HCT116 (cell line): Measurements from ENCODE around the gene ARRDC1. TPM values are rescaled to one million over a fixed set of nuclear protein-coding genes. Genes with fewer than 3 reads are reported as not detected.

Experiments used
- ATAC-seq: fragments of 200-7000 bp; cut with Tn5 transposase; 2 replicates; pipeline ENCODE4 v1.9.1; 2020; ENCODE audit warnings: mild to moderate bottlenecking, moderate library complexity
- BruUV-seq: library from RNA; stranded (reverse); fragments of 400-500 nt; replicated peaks from 2 replicates; lab custom pipeline; 2021; lab: Mats Ljungman, UMichigan
- CTCF ChIA-PET: fragments of 300-600 bp; sonication (Branson Sonifier 250); formaldehyde crosslinking; loops from one replicate; lab custom pipeline; 2021; ENCODE audit warnings: antibody characterized with exemption; lab: Charles Lee
- POLR2A ChIA-PET: fragments of 300-600, 350-600 bp; sonication (Branson Sonifier 250); formaldehyde crosslinking; loops from one replicate; lab custom pipeline; 2021; ENCODE audit warnings: antibody characterized with exemption; lab: Charles Lee
- RAD21 ChIA-PET, 2 experiments: fragments of 300-600 bp; sonication (Branson Sonifier 250); formaldehyde crosslinking; loops; one replicate each; lab custom pipeline; 2023; ENCODE audit warnings: low total read pairs in 2 of 2; ENCODE audit not compliant: uncharacterized antibody in 2 of 2, unreplicated experiment in 2 of 2, low non-redundant PET in 1 of 2; lab: Charles Lee
- DNase-seq: peaks from one replicate; pipeline ENCODE4 v3.0.0-alpha.2; 2010; ENCODE audit warnings: low read depth, low spot score
- H2AFZ ChIP-seq: fragments of 200-600 bp; shearing (Covaris generic), sonication (generic); 2 replicates; pipeline ENCODE4 v1.6.1; 2017; ENCODE audit warnings: low read depth, mixed run types, mixed read lengths, antibody characterized with exemption, low read length; ENCODE audit not compliant: poor library complexity, severe bottlenecking
- H3K27ac ChIP-seq: 2 replicates; pipeline ENCODE4 v1.5.1; 2012; ENCODE audit warnings: low read depth, low read length
- H3K27me3 ChIP-seq: fragments of 200-600 bp; sonication (generic); 2 replicates; pipeline ENCODE4 v1.6.1; 2016; ENCODE audit warnings: mixed run types, low read length, mixed read lengths; ENCODE audit not compliant: insufficient read depth
- H3K36me3 ChIP-seq, 2 experiments: fragments of 200-500 bp in 1 of 2; fragments of 200-600 bp in 1 of 2; sonication (Bioruptor generic) in 1 of 2; sonication (generic) in 1 of 2; 2 replicates each; pipeline versions ENCODE4 v1.5.1 to v1.6.1; 2014 to 2016; ENCODE audit warnings: low read length in 2 of 2, inconsistent platforms in 1 of 2, mixed read lengths in 1 of 2, mixed run types in 1 of 2; ENCODE audit not compliant: insufficient read depth in 2 of 2, control insufficient read depth in 1 of 2
- H3K4me1 ChIP-seq, 2 experiments: fragments of 200-600 bp in 1 of 2; sonication (generic) in 1 of 2; 2 replicates each; pipeline versions ENCODE4 v1.5.1 to v1.6.1; 2012 to 2017; ENCODE audit warnings: low read length in 2 of 2, inconsistent platforms in 1 of 2, mild to moderate bottlenecking in 1 of 2, mixed read lengths in 1 of 2, mixed run types in 1 of 2, moderate library complexity in 1 of 2; ENCODE audit not compliant: insufficient read depth in 2 of 2, control insufficient read depth in 1 of 2
- H3K4me2 ChIP-seq: fragments of 200-600 bp; sonication (generic); 2 replicates; pipeline ENCODE4 v1.6.1; 2017; ENCODE audit warnings: mixed run types, low read length, mixed read lengths
- H3K4me3 ChIP-seq, 2 experiments: fragments of 200-600 bp in 1 of 2; sonication (generic) in 1 of 2; replicated peaks in 1 of 2; 2 replicates each; pipeline ENCODE4 v1.5.1; 2011 to 2016; ENCODE audit warnings: low read length in 2 of 2, control low read depth in 1 of 2, low read depth in 1 of 2, mild to moderate bottlenecking in 1 of 2, mixed read lengths in 1 of 2, mixed run types in 1 of 2
- H3K79me2 ChIP-seq: fragments of 200-600 bp; sonication (generic); 2 replicates; pipeline ENCODE4 v1.6.1; 2017; ENCODE audit warnings: mild to moderate bottlenecking, mixed run types, low read length, moderate library complexity, mixed read lengths; ENCODE audit not compliant: insufficient read depth
- H3K9ac ChIP-seq: fragments of 200-600 bp; sonication (generic); 2 replicates; pipeline ENCODE4 v1.6.1; 2016; ENCODE audit warnings: low read length, mixed read lengths
- H3K9me2 ChIP-seq: fragments of 200-600 bp; sonication (generic), shearing (Covaris generic); 2 replicates; pipeline ENCODE4 v1.6.1; 2017; ENCODE audit warnings: mixed run types, mild to moderate bottlenecking, moderate library complexity; ENCODE audit not compliant: insufficient read depth
- H3K9me3 ChIP-seq, 2 experiments: fragments of 200-500 bp in 1 of 2; fragments of 200-600 bp in 1 of 2; sonication (Bioruptor generic) in 1 of 2; sonication (generic) in 1 of 2; 2 replicates each; pipeline ENCODE4 v1.6.1; 2014 to 2017; ENCODE audit warnings: low read length in 2 of 2, mixed read lengths in 2 of 2, inconsistent platforms in 1 of 2, low read depth in 1 of 2, mild to moderate bottlenecking in 1 of 2, mixed run types in 1 of 2, moderate library complexity in 1 of 2; ENCODE audit not compliant: control insufficient read depth in 1 of 2, insufficient read depth in 1 of 2
- H4K20me1 ChIP-seq: fragments of 200-600 bp; sonication (generic), shearing (Covaris generic); 2 replicates; pipeline ENCODE4 v1.6.1; 2017; ENCODE audit warnings: mixed run types, mild to moderate bottlenecking, moderate library complexity; ENCODE audit not compliant: insufficient read depth
- CBX3 ChIP-seq: IDR thresholded peaks from 2 replicates; pipeline ENCODE4 v1.6.1; 2012; ENCODE audit warnings: low read depth
- CEBPB ChIP-seq: IDR thresholded peaks from 2 replicates; pipeline ENCODE4 v1.6.1; 2012; ENCODE audit warnings: low read depth
- EGR1 ChIP-seq: IDR thresholded peaks from 2 replicates; pipeline ENCODE4 v1.6.1; 2012; ENCODE audit warnings: low read depth
- ELF1 ChIP-seq: IDR thresholded peaks from 2 replicates; pipeline ENCODE4 v1.6.1; 2012; ENCODE audit warnings: low read depth, borderline replicate concordance
- EZH2 ChIP-seq: fragments of 200-600 bp; sonication (generic); IDR thresholded peaks from 2 replicates; pipeline ENCODE4 v1.6.1; 2017; ENCODE audit warnings: antibody characterized with exemption, mixed run types
- EZH2phosphoT487 ChIP-seq: fragments of 200-600 bp; IDR thresholded peaks from 2 replicates; pipeline ENCODE4 v1.6.1; 2018; ENCODE audit warnings: antibody characterized with exemption, borderline replicate concordance
- FOSL1 ChIP-seq: IDR thresholded peaks from 2 replicates; pipeline ENCODE4 v1.6.1; 2012; ENCODE audit warnings: low read depth
- JUND ChIP-seq: IDR thresholded peaks from 2 replicates; pipeline ENCODE4 v1.6.1; 2012
- POLR2A ChIP-seq: IDR thresholded peaks from 2 replicates; pipeline ENCODE4 v1.7.0; 2011; ENCODE audit warnings: borderline replicate concordance; ENCODE audit not compliant: insufficient read depth, insufficient read length; ENCODE audit errors: extremely low read depth
- POLR2AphosphoS5 ChIP-seq: IDR thresholded peaks from 2 replicates; pipeline ENCODE4 v1.6.1; 2011; ENCODE audit warnings: mild to moderate bottlenecking, low read depth, low read length, moderate library complexity
- RAD21 ChIP-seq: IDR thresholded peaks from 2 replicates; pipeline ENCODE4 v1.6.1; 2012; ENCODE audit warnings: low read depth, mild to moderate bottlenecking
- SP1 ChIP-seq: IDR thresholded peaks from 2 replicates; pipeline ENCODE4 v1.6.1; 2012; ENCODE audit warnings: low read depth
- SRF ChIP-seq: IDR thresholded peaks from 2 replicates; pipeline ENCODE4 v1.6.1; 2012; ENCODE audit warnings: low read depth
- TCF7L2 ChIP-seq: IDR thresholded peaks from 2 replicates; pipeline ENCODE4 v1.7.0; 2011; ENCODE audit warnings: borderline replicate concordance, inconsistent platforms; ENCODE audit not compliant: insufficient read depth, insufficient read length; ENCODE audit errors: extremely low read depth
- YY1 ChIP-seq: IDR thresholded peaks from 2 replicates; pipeline ENCODE4 v1.6.1; 2011; ENCODE audit warnings: low read length, low read depth, moderate library complexity, mild to moderate bottlenecking; ENCODE audit not compliant: insufficient replicate concordance; ENCODE audit errors: extremely low read depth
- ZBTB33 ChIP-seq: IDR thresholded peaks from 2 replicates; pipeline ENCODE4 v1.6.1; 2011; ENCODE audit warnings: mild to moderate bottlenecking, low read length, moderate library complexity; ENCODE audit not compliant: insufficient replicate concordance; ENCODE audit errors: extremely low read depth
- ZFX ChIP-seq: fragments of 450-650 bp; IDR thresholded peaks from 2 replicates; pipeline ENCODE4 v1.6.1; 2017
- ZNF274 ChIP-seq: fragments of 200-500 bp; sonication (Bioruptor generic); IDR thresholded peaks from 2 replicates; pipeline ENCODE4 v1.6.1; 2014; ENCODE audit warnings: mild to moderate bottlenecking, low read depth, low read length, inconsistent platforms
- intact Hi-C: fragments of 100-400 bp; cut with micrococcal nuclease; formaldehyde crosslinking; loops from 2 replicates; pipeline ENCODE4 v1.10.0; 2022
- total RNA-seq: library from RNA; stranded (reverse); gene quantifications from one replicate; pipeline ENCODE4 v1.2.1, GENCODE V29; 2021; ENCODE audit not compliant: unreplicated experiment
- TF ChIP-seq, protein P1 (sequence below): IDR thresholded peaks from 2 replicates; pipeline ENCODE4 v1.6.1; 2012
- TF ChIP-seq, protein P2 (sequence below), 3 experiments: fragments of 200-600 bp in 1 of 3; sonication (generic) in 1 of 3; IDR thresholded peaks in 2 of 3; conservative IDR thresholded peaks in 1 of 3; 2 replicates each; pipeline ENCODE4 v1.5.1; 2012 to 2017; ENCODE audit warnings: low read depth in 2 of 3, low read length in 2 of 3, antibody characterized with exemption in 1 of 3, borderline replicate concordance in 1 of 3, control low read depth in 1 of 3, mild to moderate bottlenecking in 1 of 3, mixed read lengths in 1 of 3, mixed run types in 1 of 3, moderate library complexity in 1 of 3; ENCODE audit not compliant: insufficient read depth in 1 of 3

The ARRDC1 gene
- total RNA-seq, 1 experiment from 2014 or later = 82.8 TPM

GRCh38 chr9:137649553-137649952, 44.1 kb downstream of the ARRDC1 start:
- no peak overlapping the region for H3K9ac ChIP-seq
- TF ChIP-seq EZH2 (no peak), EGR1 (no peak), CEBPB (no peak), TCF7L2 (no peak), FOSL1 (no peak), JUND (no peak), ZBTB33 (no peak), SRF (no peak), RAD21 (no peak), POLR2AphosphoS5 (no peak), POLR2A (no peak), YY1 (no peak), EZH2phosphoT487 (no peak), CBX3 (no peak), ELF1 (no peak), SP1 (no peak), ZFX (no peak), ZNF274 (no peak)
- TF ChIP-seq, protein P1, sequence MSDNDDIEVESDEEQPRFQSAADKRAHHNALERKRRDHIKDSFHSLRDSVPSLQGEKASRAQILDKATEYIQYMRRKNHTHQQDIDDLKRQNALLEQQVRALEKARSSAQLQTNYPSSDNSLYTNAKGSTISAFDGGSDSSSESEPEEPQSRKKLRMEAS = no peak
- TF ChIP-seq, protein P2, sequence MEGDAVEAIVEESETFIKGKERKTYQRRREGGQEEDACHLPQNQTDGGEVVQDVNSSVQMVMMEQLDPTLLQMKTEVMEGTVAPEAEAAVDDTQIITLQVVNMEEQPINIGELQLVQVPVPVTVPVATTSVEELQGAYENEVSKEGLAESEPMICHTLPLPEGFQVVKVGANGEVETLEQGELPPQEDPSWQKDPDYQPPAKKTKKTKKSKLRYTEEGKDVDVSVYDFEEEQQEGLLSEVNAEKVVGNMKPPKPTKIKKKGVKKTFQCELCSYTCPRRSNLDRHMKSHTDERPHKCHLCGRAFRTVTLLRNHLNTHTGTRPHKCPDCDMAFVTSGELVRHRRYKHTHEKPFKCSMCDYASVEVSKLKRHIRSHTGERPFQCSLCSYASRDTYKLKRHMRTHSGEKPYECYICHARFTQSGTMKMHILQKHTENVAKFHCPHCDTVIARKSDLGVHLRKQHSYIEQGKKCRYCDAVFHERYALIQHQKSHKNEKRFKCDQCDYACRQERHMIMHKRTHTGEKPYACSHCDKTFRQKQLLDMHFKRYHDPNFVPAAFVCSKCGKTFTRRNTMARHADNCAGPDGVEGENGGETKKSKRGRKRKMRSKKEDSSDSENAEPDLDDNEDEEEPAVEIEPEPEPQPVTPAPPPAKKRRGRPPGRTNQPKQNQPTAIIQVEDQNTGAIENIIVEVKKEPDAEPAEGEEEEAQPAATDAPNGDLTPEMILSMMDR (IDR thresholded peaks at IDR 0.05 in 2 of 3, conservative IDR thresholded peaks at IDR 0.05 in 1 of 3; ENCODE audit: borderline replicate concordance in 1 of 3, insufficient read depth in 1 of 3, low read depth in 2 of 3, low read length in 2 of 3) = no peak
- H3K36me3 ChIP-seq = peaks cover 3 to 5% of the 10 kb centered on the region in 2 experiments; a peak in 1 of 4 replicates
- H3K9me2 ChIP-seq = no peaks in the 10 kb centered on the region
- no peaks in the 10 kb centered on the region for H3K27me3 ChIP-seq
- H3K9me3 ChIP-seq = no peaks in the 10 kb centered on the region
- RAD21 ChIA-PET = no interaction called here
- DNase-seq (no peak), ATAC-seq (no peak)
- H2AFZ ChIP-seq = no peak overlapping the region
- no TSS peak for BruUV-seq
- no peak overlapping the region for H3K4me2 ChIP-seq
- CTCF ChIA-PET = no interaction called here
- H3K4me3 ChIP-seq = no peak overlapping the region
- no peaks in the 10 kb centered on the region for H3K4me1 ChIP-seq
- no peaks in the 10 kb centered on the region for H4K20me1 ChIP-seq
- intact Hi-C loops = no loop called here
- H3K79me2 ChIP-seq = peaks cover 96% of the 10 kb centered on the region
- H3K27ac ChIP-seq = no peak overlapping the region
- POLR2A ChIA-PET = no interaction called here
